ENCODE results near the gene KCNIP2.

KCNIP2 gene

GRCh38 chr10:101781984-101782810 lies 61.4 kb downstream of the KCNIP2 start:
- no peak for DNase-seq

- DNase-seq = no peak
Measured at GRCh38 chr10:101781655-101781983, 62.0 kb downstream of the KCNIP2 start.

- peak; percentile 62 for DNase-seq
Measured at GRCh38 chr10:101780818-101781654, 62.6 kb downstream of the KCNIP2 start.

GRCh38 chr10:101780187-101780817 lies 63.3 kb downstream of the KCNIP2 start:
- DNase-seq = no peak

- peak; percentile 72 for DNase-seq
Measured at GRCh38 chr10:101779544-101780186, 63.9 kb downstream of the KCNIP2 start.

- DNase-seq = no peak
Measured at GRCh38 chr10:101778781-101779543, 64.6 kb downstream of the KCNIP2 start.

GRCh38 chr10:101778151-101778780 lies 65.3 kb downstream of the KCNIP2 start:
- no peak for DNase-seq

GRCh38 chr10:101777619-101778145 lies 65.9 kb downstream of the KCNIP2 start:
- no peak for DNase-seq

GRCh38 chr10:101776161-101776817 lies 67.3 kb downstream of the KCNIP2 start:
- DNase-seq = no peak

All from MV-4-11 (cell line).